K562 (cell line): ENCODE data around the gene INHBE. TPM values are rescaled to one million over a fixed set of nuclear protein-coding genes. Genes with fewer than 3 reads are reported as not detected.

Source experiments
- CHD4 ChIP-seq: fragments of 200-600 bp; sonication (generic); IDR thresholded peaks from 3 replicates; pipeline ENCODE4 v1.6.1; 2012; ENCODE audit warnings: low read depth, mild to moderate bottlenecking, mixed read lengths, low read length, inconsistent platforms; ENCODE audit not compliant: insufficient read depth, insufficient replicate concordance, poor library complexity, severe bottlenecking
- ELK1 ChIP-seq: sonication (generic); formaldehyde crosslinking; IDR thresholded peaks from 2 replicates; pipeline ENCODE4 v1.8.1; 2022; ENCODE audit warnings: missing genetic modification reagents
- GATA2 ChIP-seq: sonication (generic); formaldehyde crosslinking; IDR thresholded peaks from 2 replicates; pipeline ENCODE4 v1.4.0; 2020; ENCODE audit warnings: mild to moderate bottlenecking, missing genetic modification reagents
- HDAC1 ChIP-seq, 2 experiments: fragments of 450-650 bp; IDR thresholded peaks; 2 replicates each; pipeline ENCODE4 v1.6.1; 2016 to 2017; ENCODE audit warnings: inconsistent platforms in 1 of 2, mild to moderate bottlenecking in 1 of 2, moderate library complexity in 1 of 2
- HEY1 ChIP-seq: fragments of 250-450 bp; sonication (Bioruptor Pico); IDR thresholded peaks from 2 replicates; pipeline ENCODE4 v1.5.0; 2020; ENCODE audit warnings: mild to moderate bottlenecking, moderate library complexity, borderline replicate concordance
- STAT5A ChIP-seq: IDR thresholded peaks from 2 replicates; pipeline ENCODE4 v1.6.1; 2012; ENCODE audit warnings: low read length, inconsistent platforms, borderline replicate concordance
- YY1 ChIP-seq, 3 experiments: IDR thresholded peaks; 2 replicates each; pipeline ENCODE4 v1.6.1; 2011; ENCODE audit warnings: low read length in 2 of 3, mild to moderate bottlenecking in 2 of 3, moderate library complexity in 2 of 3, borderline replicate concordance in 1 of 3, control low read depth in 1 of 3, low read depth in 1 of 3; ENCODE audit not compliant: insufficient read depth in 3 of 3, insufficient replicate concordance in 2 of 3, control insufficient read depth in 1 of 3, insufficient read length in 1 of 3; ENCODE audit errors: extremely low read depth in 1 of 3
- ZNF12 ChIP-seq: sonication (generic); formaldehyde crosslinking; IDR thresholded peaks from 2 replicates; pipeline ENCODE4 v1.4.0; 2020; ENCODE audit warnings: mild to moderate bottlenecking, missing genetic modification reagents
- ZNF280B ChIP-seq: fragments of 250-450 bp; sonication (Bioruptor Pico); IDR thresholded peaks from 2 replicates; pipeline ENCODE4 v1.5.1; 2021; ENCODE audit warnings: mild to moderate bottlenecking
- ZNF282 ChIP-seq: sonication (generic); formaldehyde crosslinking; IDR thresholded peaks from 2 replicates; pipeline ENCODE4 v1.8.1; 2023; ENCODE audit warnings: missing genetic modification reagents
- ZNF311 ChIP-seq: fragments of 250-450 bp; sonication (Bioruptor Pico); IDR thresholded peaks from 2 replicates; pipeline ENCODE4 v1.4.0; 2020; ENCODE audit warnings: mild to moderate bottlenecking, moderate library complexity
- ZNF76 ChIP-seq: fragments of 250-450 bp; sonication (Bioruptor Pico); IDR thresholded peaks from 2 replicates; pipeline ENCODE4 v1.4.0; 2020; ENCODE audit warnings: mild to moderate bottlenecking, moderate library complexity, borderline replicate concordance
- polyA plus RNA-seq, 8 experiments: library from polyadenylated mRNA; depleted of rRNA in 4 of 8; stranded (reverse) in 5 of 8; unstranded in 3 of 8; fragments of >200 nt; fragmentation: Nextera tagmentation in 2 of 8; fragmentation: Illumina TruSeq in 1 of 8; extraction: Ambion mirVana in 2 of 8; extraction: Trizol in 1 of 8; gene quantifications; 2 replicates each; pipeline versions ENCODE4 v1.2.1 to v1.2.3, GENCODE V29; 2011 to 2014; ENCODE audit warnings: inconsistent platforms in 1 of 8, missing spikeins in 1 of 8
- total RNA-seq, 7 experiments: library from RNA; depleted of rRNA in 6 of 7; stranded (reverse); fragments of >200 nt in 6 of 7; fragmentation: Illumina TruSeq in 2 of 7; extraction: Trizol in 2 of 7; gene quantifications; 2 replicates each; pipeline versions ENCODE4 v1.2.1 to v1.2.3, GENCODE V29; 2011 to 2021; ENCODE audit warnings: low replicate concordance in 1 of 7
- TF ChIP-seq, protein P1 (sequence below): sonication (generic); formaldehyde crosslinking; IDR thresholded peaks from 2 replicates; pipeline ENCODE4 v1.4.0; 2020; ENCODE audit warnings: mild to moderate bottlenecking, missing genetic modification reagents
- TF ChIP-seq, protein P2 (sequence below), 3 experiments: fragments of 200-800 bp in 1 of 3; fragments of 250-450 bp in 1 of 3; fragments of 450-650 bp in 1 of 3; sonication (Bioruptor Pico) in 1 of 3; sonication (Bioruptor generic) in 1 of 3; formaldehyde crosslinking in 1 of 3; IDR thresholded peaks; 2 replicates each; pipeline versions ENCODE4 v1.6.1 to v1.8.0; 2016 to 2022; ENCODE audit warnings: mild to moderate bottlenecking in 2 of 3, missing genetic modification characterization in 2 of 3, missing compliant biosample characterization in 1 of 3, moderate library complexity in 1 of 3
- TF ChIP-seq, protein P3 (sequence below), 2 experiments: fragments of 200-800 bp in 1 of 2; sonication (Bioruptor generic) in 1 of 2; sonication (generic) in 1 of 2; formaldehyde crosslinking in 1 of 2; IDR thresholded peaks in 1 of 2; conservative IDR thresholded peaks in 1 of 2; 2 replicates each; pipeline versions ENCODE4 v1.5.0 to v1.6.1; 2016 to 2020; ENCODE audit warnings: missing compliant biosample characterization in 1 of 2, missing genetic modification characterization in 1 of 2, missing genetic modification reagents in 1 of 2

The INHBE gene
- total and polyA plus RNA-seq, 9 of the 15 experiments (the other 6 are each of a cell fraction or from before 2014, with no cell fraction given): 0.94 to 9.9 (median 7.3) TPM

DNA sequence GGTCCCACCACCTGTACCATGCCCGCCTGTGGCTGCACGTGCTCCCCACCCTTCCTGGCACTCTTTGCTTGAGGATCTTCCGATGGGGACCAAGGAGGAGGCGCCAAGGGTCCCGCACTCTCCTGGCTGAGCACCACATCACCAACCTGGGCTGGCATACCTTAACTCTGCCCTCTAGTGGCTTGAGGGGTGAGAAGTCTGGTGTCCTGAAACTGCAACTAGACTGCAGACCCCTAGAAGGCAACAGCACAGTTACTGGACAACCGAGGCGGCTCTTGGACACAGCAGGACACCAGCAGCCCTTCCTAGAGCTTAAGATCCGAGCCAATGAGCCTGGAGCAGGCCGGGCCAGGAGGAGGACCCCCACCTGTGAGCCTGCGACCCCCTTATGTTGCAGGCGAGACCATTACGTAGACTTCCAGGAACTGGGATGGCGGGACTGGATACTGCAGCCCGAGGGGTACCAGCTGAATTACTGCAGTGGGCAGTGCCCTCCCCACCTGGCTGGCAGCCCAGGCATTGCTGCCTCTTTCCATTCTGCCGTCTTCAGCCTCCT, 1.1 kb downstream of the INHBE start (continued):
- no peak for TF ChIP-seq ZNF311
- TF ChIP-seq CHD4: no peak
- no peak for TF ChIP-seq STAT5A
- TF ChIP-seq GATA2 (CRISPR knock-in tag): no peak
- no peak for TF ChIP-seq ZNF76 (CRISPR knock-in tag)
- TF ChIP-seq, protein P1, sequence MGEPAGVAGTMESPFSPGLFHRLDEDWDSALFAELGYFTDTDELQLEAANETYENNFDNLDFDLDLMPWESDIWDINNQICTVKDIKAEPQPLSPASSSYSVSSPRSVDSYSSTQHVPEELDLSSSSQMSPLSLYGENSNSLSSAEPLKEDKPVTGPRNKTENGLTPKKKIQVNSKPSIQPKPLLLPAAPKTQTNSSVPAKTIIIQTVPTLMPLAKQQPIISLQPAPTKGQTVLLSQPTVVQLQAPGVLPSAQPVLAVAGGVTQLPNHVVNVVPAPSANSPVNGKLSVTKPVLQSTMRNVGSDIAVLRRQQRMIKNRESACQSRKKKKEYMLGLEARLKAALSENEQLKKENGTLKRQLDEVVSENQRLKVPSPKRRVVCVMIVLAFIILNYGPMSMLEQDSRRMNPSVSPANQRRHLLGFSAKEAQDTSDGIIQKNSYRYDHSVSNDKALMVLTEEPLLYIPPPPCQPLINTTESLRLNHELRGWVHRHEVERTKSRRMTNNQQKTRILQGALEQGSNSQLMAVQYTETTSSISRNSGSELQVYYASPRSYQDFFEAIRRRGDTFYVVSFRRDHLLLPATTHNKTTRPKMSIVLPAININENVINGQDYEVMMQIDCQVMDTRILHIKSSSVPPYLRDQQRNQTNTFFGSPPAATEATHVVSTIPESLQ (CRISPR knock-in tag): no peak
- TF ChIP-seq ZNF12 (CRISPR knock-in tag): no peak
- TF ChIP-seq ELK1 (CRISPR knock-in tag): no peak
- TF ChIP-seq, protein P2, sequence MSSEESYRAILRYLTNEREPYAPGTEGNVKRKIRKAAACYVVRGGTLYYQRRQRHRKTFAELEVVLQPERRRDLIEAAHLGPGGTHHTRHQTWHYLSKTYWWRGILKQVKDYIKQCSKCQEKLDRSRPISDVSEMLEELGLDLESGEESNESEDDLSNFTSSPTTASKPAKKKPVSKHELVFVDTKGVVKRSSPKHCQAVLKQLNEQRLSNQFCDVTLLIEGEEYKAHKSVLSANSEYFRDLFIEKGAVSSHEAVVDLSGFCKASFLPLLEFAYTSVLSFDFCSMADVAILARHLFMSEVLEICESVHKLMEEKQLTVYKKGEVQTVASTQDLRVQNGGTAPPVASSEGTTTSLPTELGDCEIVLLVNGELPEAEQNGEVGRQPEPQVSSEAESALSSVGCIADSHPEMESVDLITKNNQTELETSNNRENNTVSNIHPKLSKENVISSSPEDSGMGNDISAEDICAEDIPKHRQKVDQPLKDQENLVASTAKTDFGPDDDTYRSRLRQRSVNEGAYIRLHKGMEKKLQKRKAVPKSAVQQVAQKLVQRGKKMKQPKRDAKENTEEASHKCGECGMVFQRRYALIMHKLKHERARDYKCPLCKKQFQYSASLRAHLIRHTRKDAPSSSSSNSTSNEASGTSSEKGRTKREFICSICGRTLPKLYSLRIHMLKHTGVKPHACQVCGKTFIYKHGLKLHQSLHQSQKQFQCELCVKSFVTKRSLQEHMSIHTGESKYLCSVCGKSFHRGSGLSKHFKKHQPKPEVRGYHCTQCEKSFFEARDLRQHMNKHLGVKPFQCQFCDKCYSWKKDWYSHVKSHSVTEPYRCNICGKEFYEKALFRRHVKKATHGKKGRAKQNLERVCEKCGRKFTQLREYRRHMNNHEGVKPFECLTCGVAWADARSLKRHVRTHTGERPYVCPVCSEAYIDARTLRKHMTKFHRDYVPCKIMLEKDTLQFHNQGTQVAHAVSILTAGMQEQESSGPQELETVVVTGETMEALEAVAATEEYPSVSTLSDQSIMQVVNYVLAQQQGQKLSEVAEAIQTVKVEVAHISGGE (CRISPR knock-in tag; IDR thresholded peaks at IDR 0.05): no peak
- TF ChIP-seq HEY1: no peak
- TF ChIP-seq YY1 (IDR thresholded peaks at IDR 0.05; ENCODE audit: borderline replicate concordance in 1 of 3, control insufficient read depth in 1 of 3, extremely low read depth in 1 of 3, insufficient read depth in 3 of 3, insufficient read length in 1 of 3, insufficient replicate concordance in 2 of 3, low read depth in 1 of 3, low read length in 2 of 3): no peak
- TF ChIP-seq ZNF280B: no peak
- TF ChIP-seq HDAC1 (IDR thresholded peaks at IDR 0.05): no peak
- no peak for TF ChIP-seq ZNF282 (CRISPR knock-in tag)
- TF ChIP-seq, protein P3, sequence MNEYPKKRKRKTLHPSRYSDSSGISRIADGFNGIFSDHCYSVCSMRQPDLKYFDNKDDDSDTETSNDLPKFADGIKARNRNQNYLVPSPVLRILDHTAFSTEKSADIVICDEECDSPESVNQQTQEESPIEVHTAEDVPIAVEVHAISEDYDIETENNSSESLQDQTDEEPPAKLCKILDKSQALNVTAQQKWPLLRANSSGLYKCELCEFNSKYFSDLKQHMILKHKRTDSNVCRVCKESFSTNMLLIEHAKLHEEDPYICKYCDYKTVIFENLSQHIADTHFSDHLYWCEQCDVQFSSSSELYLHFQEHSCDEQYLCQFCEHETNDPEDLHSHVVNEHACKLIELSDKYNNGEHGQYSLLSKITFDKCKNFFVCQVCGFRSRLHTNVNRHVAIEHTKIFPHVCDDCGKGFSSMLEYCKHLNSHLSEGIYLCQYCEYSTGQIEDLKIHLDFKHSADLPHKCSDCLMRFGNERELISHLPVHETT (CRISPR knock-in tag; conservative IDR thresholded peaks at IDR 0.05 in 1 of 2, IDR thresholded peaks at IDR 0.05 in 1 of 2): no peak
